ENCODE results near the gene BTBD2.

DNA sequence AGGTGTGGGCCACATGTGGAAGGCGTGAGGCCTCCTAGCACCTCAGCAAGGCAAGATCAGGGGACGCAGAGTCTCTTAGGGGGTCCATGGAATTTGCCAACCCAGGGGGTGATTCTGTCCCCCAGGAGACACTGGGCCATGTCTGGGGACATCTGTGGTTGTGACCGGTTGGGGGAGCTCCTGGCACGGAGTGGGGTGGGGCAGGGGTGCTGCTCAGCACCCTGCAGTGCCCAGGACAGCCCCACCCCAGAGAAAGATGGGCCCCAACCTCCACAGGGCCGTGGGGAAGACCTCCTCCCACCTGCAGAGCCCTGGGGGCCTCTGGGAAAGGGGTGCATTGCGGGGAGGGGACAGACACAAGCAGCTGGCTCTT lies 31.5 kb upstream of the BTBD2 start:
- TF ChIP-seq, protein P1, sequence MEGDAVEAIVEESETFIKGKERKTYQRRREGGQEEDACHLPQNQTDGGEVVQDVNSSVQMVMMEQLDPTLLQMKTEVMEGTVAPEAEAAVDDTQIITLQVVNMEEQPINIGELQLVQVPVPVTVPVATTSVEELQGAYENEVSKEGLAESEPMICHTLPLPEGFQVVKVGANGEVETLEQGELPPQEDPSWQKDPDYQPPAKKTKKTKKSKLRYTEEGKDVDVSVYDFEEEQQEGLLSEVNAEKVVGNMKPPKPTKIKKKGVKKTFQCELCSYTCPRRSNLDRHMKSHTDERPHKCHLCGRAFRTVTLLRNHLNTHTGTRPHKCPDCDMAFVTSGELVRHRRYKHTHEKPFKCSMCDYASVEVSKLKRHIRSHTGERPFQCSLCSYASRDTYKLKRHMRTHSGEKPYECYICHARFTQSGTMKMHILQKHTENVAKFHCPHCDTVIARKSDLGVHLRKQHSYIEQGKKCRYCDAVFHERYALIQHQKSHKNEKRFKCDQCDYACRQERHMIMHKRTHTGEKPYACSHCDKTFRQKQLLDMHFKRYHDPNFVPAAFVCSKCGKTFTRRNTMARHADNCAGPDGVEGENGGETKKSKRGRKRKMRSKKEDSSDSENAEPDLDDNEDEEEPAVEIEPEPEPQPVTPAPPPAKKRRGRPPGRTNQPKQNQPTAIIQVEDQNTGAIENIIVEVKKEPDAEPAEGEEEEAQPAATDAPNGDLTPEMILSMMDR (IDR thresholded peaks at IDR 0.05), result no peak
- no peak for TF ChIP-seq EP300 (IDR thresholded peaks at IDR 0.05)

All from esophagus muscularis mucosa (tissue), 3 donors.